Mesodermal cell (in vitro differentiated cells): ENCODE measurements around the gene S1PR4.

Source experiments
- H3K27ac ChIP-seq: 2 replicates; pipeline ENCODE4 v1.7.0; 2013; ENCODE audit warnings: mild to moderate bottlenecking, low read depth, low read length, moderate library complexity; ENCODE audit not compliant: severe bottlenecking
- H3K36me3 ChIP-seq: 2 replicates; pipeline ENCODE4 v1.7.1; 2013; ENCODE audit warnings: mild to moderate bottlenecking, low read length, moderate library complexity; ENCODE audit not compliant: control insufficient read depth, insufficient read depth
- H3K4me1 ChIP-seq: one replicate; pipeline ENCODE4 v1.7.1; 2013; ENCODE audit warnings: mild to moderate bottlenecking, low read length; ENCODE audit not compliant: insufficient read depth, control insufficient read depth, poor library complexity, severe bottlenecking
- H3K4me3 ChIP-seq: 2 replicates; pipeline ENCODE4 v1.7.0; 2013; ENCODE audit warnings: low read length, control low read depth, mild to moderate bottlenecking; ENCODE audit not compliant: insufficient read depth, poor library complexity, severe bottlenecking; ENCODE audit errors: extremely low read depth
- H3K9me3 ChIP-seq: 2 replicates; pipeline ENCODE4 v1.7.1; 2013; ENCODE audit warnings: mild to moderate bottlenecking, low read length, moderate library complexity; ENCODE audit not compliant: control insufficient read depth
- WGBS, 2 experiments: methylation state at CpG; one replicate each; pipeline ENCODE4 v1.1.5; 2013; ENCODE audit warnings: missing lambda C conversion rate in 2 of 2; ENCODE audit not compliant: insufficient coverage in 2 of 2; 5-methylcytosine and 5-hydroxymethylcytosine counted together

The S1PR4 gene

GRCh38 chr19:3229346-3229743 is 50.8 kb downstream of the S1PR4 start:
- Histone ChIP-seq H3K27ac (no peak overlapping the region), H3K4me3 (no peak overlapping the region), H3K9me3 (no peaks in the 10 kb centered on the region), H3K36me3 (no peaks in the 10 kb centered on the region), H3K4me1 (no peaks in the 10 kb centered on the region)
- WGBS, 2 experiments = 55 to 58% methylated on average over 7 to 8 of the region's 9 CpGs
